H7 (cell line): ENCODE measurements around the gene C21orf58. TPM values are rescaled to one million over a fixed set of nuclear protein-coding genes. Genes with fewer than 3 reads are reported as not detected.

ENCODE experiments used
- DNase-seq: peaks from one replicate; pipeline ENCODE4 v3.0.0; 2012
- H3K27me3 ChIP-seq: 2 replicates; pipeline ENCODE4 v1.6.0; 2011; ENCODE audit warnings: mild to moderate bottlenecking, low read length; ENCODE audit not compliant: control insufficient read depth, insufficient read depth
- H3K36me3 ChIP-seq: replicated peaks from 2 replicates; pipeline ENCODE4 v1.5.1; 2011; ENCODE audit warnings: low read length; ENCODE audit not compliant: control insufficient read depth, insufficient read depth
- H3K4me3 ChIP-seq: 2 replicates; pipeline ENCODE4 v1.5.1; 2011; ENCODE audit warnings: low read depth, mild to moderate bottlenecking, control low read depth, low read length, moderate library complexity; ENCODE audit not compliant: insufficient read depth
- total RNA-seq: library from RNA; depleted of rRNA; stranded (reverse); fragments of >200 nt; shearing (Covaris generic); gene quantifications from 2 replicates; pipeline ENCODE4 v1.2.3, GENCODE V29; 2014

C21orf58 gene
- total RNA-seq, 1 experiment from 2014 or later = 16.8 TPM

GRCh38 chr21:46347203-46347550, 23.5 kb upstream of the C21orf58 start:
- H3K36me3 ChIP-seq = peaks cover 18% of the 10 kb centered on the region
- no peaks in the 10 kb centered on the region for H3K27me3 ChIP-seq
- no peak for DNase-seq
- H3K4me3 ChIP-seq = no peak overlapping the region

DNA sequence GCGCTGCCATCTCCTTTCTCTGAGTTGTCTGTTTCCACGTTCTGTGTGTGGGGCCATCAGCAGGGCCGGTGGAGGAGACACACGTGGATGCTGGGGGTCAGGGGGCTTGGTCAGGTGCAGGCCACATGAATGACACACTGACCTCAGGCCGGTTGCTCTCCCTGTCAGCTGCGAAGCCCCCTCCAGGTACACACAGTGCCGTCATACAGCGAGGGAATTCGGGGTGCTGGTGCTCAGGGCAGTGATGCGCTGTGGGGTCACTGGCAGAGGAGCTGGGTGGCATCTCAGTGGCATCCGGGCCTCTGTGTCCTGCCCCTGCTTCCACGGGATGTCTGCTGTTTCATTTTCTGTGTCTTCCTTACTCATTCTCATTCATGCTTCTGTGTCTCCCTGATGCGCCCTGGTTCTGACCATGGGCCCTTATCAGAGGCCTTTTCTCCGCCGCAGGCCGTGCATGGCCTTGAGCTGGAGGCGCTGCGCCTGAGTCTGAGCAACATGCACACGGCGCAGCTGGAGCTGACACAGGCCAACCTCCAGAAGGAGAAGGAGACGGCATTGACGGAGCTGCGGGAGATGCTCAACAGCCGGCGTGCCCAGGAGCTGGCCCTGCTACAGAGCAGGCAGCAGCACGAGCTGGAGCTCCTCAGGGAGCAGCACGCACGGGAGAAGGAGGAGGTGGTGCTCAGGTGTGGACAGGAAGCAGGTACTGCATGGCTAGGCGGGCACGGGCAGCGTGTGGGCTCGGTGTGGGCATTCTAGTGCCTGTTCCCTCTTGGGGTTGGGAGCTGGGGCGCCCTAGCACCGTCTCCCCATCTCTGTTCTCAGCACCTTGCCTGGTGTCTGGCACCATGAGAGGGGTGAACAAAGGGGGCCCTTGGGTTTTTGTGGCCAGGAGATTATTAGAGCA, 22.9 kb upstream of the C21orf58 start:
- Histone ChIP-seq H3K4me3 (no peak overlapping the region), H3K36me3 (peaks cover 15% of the 10 kb centered on the region), H3K27me3 (no peaks in the 10 kb centered on the region)
- peak; percentile 25 for DNase-seq

DNA sequence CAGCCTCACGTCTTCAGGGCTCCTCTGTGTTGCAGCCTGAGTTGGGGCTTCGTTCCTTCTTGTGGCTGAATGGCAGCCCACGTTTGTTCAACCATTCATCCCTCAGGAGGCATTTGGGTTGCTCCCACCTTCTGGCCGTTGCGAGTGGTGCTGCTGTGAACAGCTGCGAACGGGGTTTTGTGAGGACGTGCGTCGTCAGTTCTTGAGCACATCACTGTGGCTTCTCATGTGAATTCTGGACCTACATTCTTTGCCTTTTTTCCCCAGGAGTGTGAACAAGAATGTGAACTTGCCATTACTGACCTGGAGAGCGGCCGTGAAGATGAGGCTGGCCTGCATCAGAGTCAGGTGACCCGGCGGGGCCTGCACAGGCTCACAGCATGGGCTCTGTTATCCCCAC, 22.2 kb upstream of the C21orf58 start:
- peaks cover 11% of the 10 kb centered on the region for H3K36me3 ChIP-seq

GRCh38 chr21:46344219-46344915, 20.7 kb upstream of the C21orf58 start:
- Histone ChIP-seq H3K36me3 (peaks cover 13% of the 10 kb centered on the region), H3K27me3 (no peaks in the 10 kb centered on the region)
- peak; percentile 43 for DNase-seq

More for the DNA sequence above, 22.2 kb upstream of the C21orf58 start:
- no peaks in the 10 kb centered on the region for H3K27me3 ChIP-seq
- DNase-seq = peak; percentile 36
- no peak overlapping the region for H3K4me3 ChIP-seq

DNA sequence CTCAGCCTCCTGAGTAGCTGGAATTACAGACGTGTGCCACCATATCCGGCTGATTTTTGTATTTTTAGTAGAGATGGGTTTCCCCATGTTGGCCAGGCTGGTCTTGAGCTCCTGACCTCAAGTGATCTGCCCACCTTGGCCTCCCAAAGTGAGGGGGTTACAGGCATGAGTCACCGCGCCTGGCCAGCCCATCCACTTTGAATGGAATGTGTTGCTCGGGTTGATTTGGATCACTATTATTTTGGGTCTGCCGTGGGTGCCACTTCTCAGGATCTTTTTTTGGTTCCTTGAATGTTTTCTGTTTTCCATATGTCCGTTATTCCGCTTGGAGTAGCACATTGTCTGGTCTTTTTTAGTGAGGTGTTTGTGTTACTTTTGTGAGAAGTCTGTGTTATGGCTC, 17.3 kb upstream of the C21orf58 start:
- no peak overlapping the region for H3K4me3 ChIP-seq
- no peaks in the 10 kb centered on the region for H3K27me3 ChIP-seq
- no peak for DNase-seq
- peaks cover 10% of the 10 kb centered on the region for H3K36me3 ChIP-seq

More at GRCh38 chr21:46344219-46344915, 20.7 kb upstream of the C21orf58 start:
- H3K4me3 ChIP-seq = no peak overlapping the region

GRCh38 chr21:46336603-46337002, 12.9 kb upstream of the C21orf58 start:
- DNase-seq = no peak
- Histone ChIP-seq H3K27me3 (no peaks in the 10 kb centered on the region), H3K4me3 (no peak overlapping the region), H3K36me3 (peaks cover 18% of the 10 kb centered on the region)

DNA sequence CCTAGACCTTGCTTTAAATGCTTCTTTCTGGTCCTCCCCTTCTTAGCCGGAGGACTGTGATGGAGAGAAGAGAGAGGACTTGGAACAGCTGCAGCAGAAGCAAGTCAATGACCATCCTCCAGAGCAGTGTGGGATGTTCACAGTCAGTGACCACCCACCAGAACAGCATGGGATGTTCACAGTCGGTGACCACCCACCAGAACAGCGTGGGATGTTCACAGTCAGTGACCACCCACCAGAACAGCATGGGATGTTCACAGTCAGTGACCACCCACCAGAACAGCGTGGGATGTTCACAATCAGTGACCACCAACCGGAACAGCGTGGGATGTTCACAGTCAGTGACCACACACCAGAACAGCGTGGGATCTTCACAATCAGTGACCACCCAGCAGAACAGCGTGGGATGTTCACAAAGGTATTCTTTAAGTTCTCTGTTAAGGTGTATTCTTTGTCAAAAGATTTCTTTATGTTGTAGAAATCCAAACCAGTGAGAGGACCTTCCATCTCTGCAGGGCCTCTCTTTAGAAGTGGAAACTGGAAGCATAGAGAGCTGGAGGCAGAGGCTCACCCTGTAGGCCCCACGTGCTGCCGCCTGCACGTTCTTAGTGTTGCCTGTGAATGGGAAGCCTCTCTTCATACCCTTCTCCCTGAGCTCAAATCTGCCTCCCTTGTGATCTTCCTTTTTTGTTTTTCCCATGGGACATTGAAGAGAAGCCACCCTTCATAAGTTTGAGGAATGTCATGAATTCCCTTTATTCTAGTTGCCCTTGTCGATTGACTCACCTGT, 10.9 kb upstream of the C21orf58 start:
- no peaks in the 10 kb centered on the region for H3K27me3 ChIP-seq
- peaks cover 15% of the 10 kb centered on the region for H3K36me3 ChIP-seq
- DNase-seq = no peak
- H3K4me3 ChIP-seq = no peak overlapping the region

DNA sequence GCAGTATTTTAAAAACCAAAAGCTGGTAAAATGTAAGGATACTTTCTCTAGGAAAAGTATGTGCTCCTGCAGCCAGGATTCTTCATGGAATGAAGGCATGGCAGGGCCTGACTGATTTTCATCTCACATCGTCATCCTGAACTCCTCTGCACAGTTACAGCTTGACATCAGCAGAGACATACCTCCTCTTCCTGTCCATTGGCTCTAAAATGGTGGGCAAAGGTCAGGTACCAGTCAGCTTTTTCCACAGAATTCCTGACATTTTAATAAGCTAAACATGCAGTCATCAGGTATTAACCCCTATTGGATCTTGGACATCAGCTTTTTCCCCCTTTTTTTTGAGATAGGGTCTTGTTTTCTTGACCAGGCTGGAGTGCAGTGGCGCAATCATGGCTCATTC, 6.1 kb upstream of the C21orf58 start:
- no peak for DNase-seq
- Histone ChIP-seq H3K27me3 (no peaks in the 10 kb centered on the region), H3K4me3 (no peak overlapping the region), H3K36me3 (peaks cover 10% of the 10 kb centered on the region)

GRCh38 chr21:46328151-46328550, 4.5 kb upstream of the C21orf58 start:
- Histone ChIP-seq H3K4me3 (no peak overlapping the region), H3K36me3 (peaks cover 4% of the 10 kb centered on the region), H3K27me3 (no peaks in the 10 kb centered on the region)
- no peak for DNase-seq

DNA sequence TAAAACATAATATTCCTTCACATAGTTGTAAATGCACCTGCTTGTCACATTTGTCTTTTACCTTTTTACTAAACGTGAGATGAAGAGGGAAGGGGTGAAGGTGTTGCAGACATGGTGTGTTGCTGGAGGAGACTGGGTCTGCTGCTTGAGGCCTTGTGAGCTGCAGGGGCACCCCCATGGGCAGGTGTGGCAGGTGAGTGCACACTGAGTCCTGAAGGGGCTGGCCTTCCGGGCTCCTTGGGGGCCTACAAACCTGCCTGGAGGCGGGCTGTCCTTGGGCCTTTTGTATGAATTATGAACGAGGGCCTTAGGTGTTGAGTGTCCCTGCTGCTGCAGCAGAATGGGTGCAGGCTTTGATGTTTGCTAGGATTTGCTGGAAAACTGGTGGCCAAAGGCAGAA, 4.0 kb upstream of the C21orf58 start:
- H3K4me3 ChIP-seq = no peak overlapping the region
- H3K36me3 ChIP-seq = peaks cover 4% of the 10 kb centered on the region
- H3K27me3 ChIP-seq = no peaks in the 10 kb centered on the region
- no peak for DNase-seq

- DNase-seq = peak; percentile 61
- no peak overlapping the region for H3K4me3 ChIP-seq
These were observed 2.5 kb upstream of the C21orf58 start for GRCh38 chr21:46326110-46326703.

GRCh38 chr21:46325073-46325912, 1.6 kb upstream of the C21orf58 start:
- Histone ChIP-seq H3K36me3 (peaks cover 4% of the 10 kb centered on the region), H3K4me3 (peak overlapping the region; percentile 93), H3K27me3 (no peaks in the 10 kb centered on the region)
- peak; percentile 92 for DNase-seq

More at GRCh38 chr21:46326110-46326703, 2.5 kb upstream of the C21orf58 start:
- peaks cover 4% of the 10 kb centered on the region for H3K36me3 ChIP-seq
- H3K27me3 ChIP-seq = no peaks in the 10 kb centered on the region

DNA sequence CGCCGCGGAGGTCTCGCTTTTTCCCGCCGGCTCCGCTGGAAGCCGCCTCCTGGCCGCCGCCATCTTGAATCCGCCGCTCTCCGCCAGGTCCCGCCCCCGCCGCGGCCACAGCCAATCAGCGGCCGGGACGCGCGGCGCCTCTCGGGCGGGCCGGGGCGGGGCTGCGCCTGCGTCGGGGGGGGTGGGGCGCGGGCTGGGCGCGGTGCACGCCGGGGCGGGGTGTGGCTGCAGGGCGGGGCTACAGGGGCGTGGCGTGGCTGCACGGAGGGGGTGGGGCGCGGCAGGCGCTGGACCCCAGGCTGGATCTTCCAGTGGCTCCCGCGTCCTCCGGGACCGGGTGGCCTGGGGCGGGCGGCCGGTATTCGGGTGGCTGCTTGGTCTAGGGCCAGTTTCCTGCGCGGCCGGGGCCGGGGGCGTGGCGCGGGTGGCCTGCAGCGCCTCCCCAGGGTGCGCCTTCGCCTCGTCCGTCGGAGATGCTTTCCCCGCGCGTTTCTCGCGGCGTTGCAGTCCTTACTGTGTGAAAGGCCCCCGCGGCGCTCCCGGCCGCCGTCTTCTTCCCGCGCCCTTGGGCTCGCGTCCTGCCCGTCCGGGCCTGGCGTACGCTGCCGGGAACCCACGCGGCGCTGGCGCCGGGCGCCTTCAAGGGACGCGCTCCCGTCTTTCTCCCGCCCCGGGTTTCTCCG, 861 bp upstream of the C21orf58 start:
- Histone ChIP-seq H3K4me3 (peak overlapping the region; percentile 100), H3K27me3 (no peaks in the 10 kb centered on the region), H3K36me3 (peaks cover 4% of the 10 kb centered on the region)
- peak; percentile 99 for DNase-seq
